SW 1271 (cell line): ENCODE results near the gene HNRNPLL.
"Not testable (repeated sequence)": the region's sequence is repeated elsewhere in the genome, so short reads cannot be mapped to it uniquely, and the experiment has no call there.

ENCODE experiments used
- DNase-seq, 2 experiments: peaks; one replicate each; lab custom pipeline; 2025; lab: John Stamatoyannopoulos, UW

Gene HNRNPLL

DNA sequence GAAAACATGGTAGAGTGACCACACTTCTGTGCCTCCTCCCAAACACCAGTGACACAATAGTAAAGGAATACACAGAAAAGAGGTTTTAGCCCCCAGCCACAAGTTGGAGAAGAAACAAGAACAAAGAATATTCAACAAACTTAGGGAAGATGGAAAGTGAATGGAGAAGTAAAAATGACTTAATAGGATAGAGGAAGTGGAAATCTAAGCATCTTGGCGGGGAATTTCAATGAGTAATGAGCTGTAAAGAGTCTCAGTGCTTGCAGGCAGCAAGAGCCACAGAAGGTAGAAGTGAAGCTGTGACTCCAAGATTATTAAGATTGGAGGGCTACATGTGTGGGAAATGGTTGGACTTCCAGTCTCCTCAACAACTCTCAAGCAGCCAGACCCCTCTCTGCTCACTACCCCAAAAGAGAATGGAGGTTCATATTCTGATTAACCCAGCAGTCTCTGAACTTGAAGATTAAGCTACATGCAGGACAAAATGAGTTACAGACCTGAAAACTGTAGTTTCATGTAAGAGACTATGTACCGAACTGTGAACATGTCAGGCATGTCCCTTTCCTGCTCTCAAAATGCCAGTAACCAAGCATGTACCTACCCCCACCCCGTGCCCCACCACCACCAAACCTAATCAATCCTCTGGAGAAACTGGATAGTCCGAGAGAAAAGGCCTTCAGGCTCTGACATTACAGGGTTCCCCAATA lies 16.9 kb upstream of the HNRNPLL start:
- no peak for DNase-seq

DNA sequence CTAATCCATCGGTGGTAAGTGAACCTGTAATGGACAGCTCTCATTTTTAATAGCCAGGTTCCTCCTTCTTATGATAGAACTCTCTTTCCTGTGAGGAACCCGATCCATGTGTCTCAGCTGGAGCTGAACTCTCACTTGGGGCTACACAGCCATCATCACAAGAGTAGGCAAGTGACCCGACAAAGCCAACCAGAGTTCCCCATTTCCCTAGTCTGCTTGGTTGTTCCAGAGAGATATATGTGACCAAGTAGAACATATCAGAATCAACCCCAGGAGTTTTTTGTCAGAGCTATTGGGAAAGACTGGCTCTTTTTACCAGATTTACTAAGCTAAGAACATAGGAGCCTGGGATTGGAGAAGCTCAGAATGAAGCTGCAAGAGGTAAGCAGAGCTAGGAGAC lies 14.6 kb upstream of the HNRNPLL start:
- no peak for DNase-seq

DNA sequence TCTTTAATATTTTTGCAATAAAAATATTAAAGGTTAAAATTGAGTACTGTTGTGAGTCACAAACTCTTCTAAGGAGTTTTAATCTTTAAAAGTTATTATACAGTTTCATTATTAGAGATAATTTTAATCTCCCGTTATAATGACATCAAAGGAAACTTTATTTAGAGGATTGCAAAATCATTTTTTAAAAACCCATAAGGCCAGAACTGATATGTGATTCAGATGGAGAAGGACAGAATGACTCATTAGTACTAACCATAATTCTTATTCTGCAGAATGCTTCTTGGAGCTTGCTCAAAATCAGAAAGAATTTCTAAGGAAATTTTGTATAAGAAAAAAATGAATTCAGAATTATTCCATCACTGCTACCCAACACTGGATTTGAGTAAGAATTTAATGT lies 12.5 kb upstream of the HNRNPLL start:
- no peak for DNase-seq

DNA sequence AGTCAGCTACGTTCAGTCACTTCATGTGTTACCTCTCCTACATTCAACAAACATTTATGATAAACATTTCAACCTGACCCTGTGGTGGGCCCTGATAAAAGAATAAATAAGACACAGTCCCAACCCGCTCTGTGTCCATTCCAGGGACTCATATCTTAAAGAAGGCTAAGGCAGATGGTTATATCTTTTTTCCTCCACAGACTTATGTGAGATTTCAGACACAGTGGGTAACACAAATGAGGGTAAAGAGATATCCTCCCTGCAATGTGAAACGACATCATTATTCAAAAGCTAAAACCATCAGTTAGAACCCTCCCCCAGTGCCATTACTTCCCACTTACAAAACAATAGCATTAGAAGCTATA lies 11.1 kb upstream of the HNRNPLL start:
- no peak for DNase-seq

DNA sequence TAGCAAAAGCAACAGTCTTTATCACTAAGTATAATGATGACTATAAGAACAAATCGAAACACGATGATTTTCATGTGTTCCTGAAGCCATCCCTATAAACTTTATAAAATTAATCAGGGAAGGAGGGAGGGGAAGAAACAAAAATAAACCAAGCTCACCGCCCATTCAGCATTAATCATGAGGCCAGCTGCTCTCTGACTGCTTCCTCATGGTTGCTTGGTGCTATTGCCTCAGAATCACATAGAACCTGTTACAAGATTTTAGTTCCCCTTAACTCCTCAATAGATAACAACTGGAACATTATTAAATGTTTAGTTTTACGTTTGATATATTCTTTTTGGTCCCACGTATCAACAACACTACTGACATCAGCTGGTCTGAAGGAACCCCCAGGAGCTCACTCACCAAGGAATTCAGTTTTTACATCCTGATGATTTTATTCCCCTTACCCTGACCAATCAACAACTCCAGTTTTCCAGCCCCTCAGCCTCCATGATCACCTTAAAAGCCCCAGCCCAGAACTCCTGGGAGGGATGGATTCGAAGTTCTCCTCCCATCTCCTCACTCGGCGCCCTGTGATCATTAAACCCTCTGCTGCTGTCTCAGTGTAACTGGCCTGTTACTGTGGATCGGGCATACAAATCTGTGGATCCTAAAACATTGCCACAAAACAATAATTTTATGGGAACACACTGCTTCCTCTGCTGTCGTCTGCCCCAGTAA lies 10.6 kb upstream of the HNRNPLL start:
- no peak for DNase-seq

DNA sequence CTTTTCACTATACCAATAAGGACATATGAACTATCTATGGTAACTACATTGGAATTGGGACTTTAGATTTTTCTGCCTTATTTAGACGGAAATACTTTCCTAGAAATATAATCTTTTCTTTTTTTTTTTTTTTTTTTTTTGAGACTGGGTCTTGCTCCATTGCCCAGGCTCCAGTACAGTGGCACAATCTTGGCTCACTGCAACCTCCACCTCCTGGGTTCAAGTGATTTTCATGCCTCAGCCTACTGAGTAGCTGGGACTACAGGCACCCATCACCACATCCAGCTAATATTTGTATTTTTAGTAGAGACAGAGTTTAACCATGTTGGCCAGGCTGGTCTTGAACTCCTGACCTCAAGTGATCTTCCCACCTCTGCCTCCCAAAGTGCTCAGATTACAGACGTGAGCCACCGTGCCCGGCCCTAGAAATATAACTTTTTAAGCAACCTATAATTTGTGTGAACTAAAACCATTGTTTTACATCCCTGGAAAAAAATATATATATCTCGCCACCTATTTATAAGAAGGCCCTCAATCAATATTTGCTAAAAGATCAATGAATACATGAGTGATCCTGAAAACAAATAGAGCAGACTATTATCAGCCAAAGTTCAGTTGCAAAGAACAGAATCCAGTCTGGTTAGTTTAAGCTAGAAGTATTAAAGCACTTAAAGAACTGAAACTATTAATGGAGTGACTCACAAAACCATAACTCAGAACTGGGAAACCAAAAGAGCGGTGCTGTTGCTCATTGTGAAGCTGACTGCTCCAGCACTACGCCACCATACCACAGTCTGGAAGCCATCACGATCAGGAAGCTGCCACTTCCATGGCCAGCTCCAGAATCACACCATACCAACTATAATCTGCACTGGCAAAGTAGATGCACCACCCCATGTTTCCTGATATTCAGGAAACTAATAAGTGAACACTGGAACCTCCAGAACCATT lies 8.4 kb upstream of the HNRNPLL start:
- DNase-seq = no peak

DNA sequence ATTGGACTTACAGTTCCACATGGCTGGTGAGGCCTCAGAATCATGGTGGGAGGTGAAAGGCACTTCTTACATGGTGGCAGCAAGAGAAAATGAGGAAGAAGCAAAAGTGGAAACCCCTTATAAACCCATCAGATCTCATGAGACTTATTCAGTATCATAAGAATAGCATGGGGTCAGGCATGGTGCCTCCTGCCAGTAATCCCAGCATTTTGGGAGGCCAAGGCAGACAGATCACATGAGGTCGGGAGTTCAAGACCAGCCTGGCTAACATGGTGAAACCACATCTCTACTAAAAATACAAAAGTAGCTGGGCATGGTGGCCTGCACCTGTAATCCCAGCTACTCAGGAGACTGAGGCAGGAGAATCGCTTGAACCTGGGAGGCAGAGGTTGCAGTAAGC lies 6.5 kb upstream of the HNRNPLL start:
- not testable (repeated sequence) for DNase-seq

DNA sequence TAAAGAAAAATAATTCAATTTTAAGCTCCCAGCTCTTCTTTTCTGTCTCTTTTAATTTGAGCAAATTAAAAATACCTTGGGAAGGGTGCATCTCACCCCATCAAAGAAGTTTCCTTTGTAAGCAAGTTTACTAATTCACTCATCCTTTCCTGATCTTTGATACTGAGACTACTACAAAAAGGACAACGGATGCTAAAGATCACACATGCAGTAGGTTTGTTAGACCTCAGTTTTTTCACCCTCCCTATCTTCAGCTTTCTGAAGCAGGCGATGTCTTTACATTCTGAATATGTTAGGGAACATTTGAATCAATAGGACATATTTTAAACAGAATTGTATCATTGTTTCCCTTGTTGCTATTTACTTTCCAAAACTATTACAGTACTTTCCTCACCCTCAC lies 6.0 kb upstream of the HNRNPLL start:
- no peak for DNase-seq

DNA sequence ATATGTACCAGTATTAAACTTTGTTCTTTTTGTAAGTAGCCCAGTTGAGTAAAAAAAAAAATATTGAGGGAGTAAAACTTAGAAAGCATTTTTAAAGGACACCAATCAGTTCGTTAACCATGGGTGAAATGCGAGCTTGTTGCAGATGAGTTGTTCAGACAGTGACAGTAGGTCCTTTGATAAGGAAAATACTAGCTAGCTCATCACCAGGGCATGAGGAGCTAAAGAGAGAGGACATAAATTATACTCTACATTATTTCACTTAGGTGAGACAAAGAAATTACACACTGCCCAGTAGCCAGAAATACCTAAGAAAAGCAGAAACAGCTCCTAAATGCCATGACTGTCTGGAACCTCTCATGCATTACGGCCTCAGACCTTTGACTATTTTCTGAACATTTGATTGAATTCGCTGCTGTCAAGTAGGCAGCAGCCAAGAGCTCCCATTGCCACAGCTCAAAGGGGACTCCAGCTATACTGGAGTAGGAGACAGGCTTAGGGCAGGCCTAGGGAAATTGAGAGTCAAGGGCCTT lies 2.6 kb upstream of the HNRNPLL start:
- no peak for DNase-seq

DNA sequence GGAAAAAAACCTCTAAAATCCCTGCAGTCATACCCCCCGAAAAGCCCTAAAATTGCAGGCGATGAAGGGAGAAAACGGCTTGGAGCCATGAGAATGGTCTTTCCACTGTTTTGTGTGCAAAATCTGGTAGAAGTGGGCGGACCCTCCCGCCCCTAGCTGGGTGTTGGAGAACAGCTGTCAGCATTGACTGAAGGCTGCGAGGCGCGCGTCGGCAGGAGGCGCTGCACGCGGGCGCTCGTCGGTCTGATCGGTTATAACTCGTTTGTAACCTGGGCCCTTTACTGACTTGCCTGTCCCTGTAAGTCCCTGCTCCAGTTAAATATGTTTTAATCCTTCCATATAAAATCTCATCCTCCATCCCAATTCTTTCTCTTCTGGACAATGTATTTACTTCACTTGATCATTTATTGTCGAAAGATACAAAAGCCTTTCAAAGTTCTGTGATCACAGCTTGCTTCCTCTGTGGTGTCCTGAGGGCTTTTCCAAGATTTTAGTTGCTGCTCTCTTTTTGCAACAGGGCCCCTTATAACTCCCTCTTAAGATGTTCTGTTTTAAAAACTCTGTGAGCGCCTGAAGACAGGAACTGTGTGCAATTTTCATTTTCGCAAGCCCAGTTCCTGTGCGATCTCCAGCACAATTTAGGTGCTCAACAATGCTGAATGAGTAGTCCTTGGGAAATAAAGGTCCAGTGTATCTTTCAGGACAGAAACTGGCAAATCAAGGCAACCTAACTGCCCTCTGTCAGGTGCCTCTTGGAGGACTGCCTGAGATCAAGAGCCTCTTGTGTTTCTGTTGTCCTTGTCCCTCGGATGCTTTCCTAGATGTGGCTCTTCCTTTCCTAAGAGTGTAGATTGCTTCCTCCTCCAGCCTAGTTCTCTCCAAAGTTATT lies 918 bp upstream of the HNRNPLL start:
- DNase-seq = peak; percentile 45 to 79

DNA sequence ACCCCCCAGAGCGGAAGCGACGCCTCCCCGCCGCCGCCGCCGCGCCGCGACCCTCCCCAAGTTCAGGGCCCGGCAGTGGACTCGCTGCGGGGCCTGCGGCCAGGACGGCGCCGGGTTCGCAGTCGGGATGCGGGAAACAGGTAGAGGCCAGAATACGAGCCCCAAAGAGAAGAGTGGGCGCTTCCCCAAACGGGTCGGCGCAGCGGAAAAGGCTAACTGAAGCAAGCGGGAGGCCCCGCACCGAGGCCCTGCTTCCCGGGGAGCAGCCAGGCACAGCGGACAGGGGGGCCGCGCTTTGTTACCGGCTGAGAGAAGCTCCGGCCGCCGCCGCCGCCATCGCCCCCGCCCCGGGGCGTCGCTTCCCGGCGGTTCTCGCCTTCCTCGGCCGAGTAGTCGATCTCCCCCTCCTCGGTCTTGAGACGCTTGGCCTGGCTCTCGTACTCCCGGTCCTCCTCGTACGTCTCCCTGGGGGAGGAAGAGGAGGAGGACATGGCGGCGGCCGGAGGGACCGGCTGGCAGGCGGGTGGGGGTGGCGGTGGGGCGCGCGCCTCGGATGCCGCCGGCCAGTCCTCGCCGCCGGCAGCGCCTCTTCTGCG lies 494 bp downstream of the HNRNPLL start:
- DNase-seq = peak in 1 of 2 experiments; percentile 30

DNA sequence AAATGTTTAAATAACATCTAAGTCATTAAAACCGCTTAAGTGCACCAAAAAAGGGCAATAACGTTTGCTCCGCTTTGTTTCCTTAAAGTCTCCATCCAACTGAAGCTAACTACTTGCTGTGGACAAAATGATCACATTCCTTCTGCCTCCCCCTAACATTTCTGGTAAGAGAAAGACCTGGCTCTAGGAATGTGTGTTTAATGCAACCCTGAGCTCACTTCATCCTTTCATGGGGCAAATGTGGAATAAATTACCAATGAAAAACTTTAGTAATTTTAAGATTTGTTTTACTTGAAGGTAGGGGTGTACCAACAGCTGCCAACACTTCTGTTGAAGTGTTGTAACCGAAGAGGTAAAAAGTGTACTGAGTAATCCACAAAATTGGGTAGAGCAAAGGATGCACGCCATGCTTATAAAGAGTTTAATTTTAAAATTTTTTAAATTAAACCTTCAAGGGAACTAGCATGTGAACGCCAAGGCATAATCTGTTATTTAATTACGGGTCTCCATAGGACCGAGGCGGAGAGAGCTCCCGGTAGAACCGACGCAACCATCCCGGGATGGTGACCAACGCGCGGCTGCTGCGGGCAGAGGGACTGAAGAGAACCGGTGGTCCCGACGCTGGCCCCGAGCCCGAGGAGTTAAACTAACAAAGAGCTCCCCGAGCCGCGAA lies 1.1 kb downstream of the HNRNPLL start:
- peak in 1 of 2 experiments; percentile 25 for DNase-seq

DNA sequence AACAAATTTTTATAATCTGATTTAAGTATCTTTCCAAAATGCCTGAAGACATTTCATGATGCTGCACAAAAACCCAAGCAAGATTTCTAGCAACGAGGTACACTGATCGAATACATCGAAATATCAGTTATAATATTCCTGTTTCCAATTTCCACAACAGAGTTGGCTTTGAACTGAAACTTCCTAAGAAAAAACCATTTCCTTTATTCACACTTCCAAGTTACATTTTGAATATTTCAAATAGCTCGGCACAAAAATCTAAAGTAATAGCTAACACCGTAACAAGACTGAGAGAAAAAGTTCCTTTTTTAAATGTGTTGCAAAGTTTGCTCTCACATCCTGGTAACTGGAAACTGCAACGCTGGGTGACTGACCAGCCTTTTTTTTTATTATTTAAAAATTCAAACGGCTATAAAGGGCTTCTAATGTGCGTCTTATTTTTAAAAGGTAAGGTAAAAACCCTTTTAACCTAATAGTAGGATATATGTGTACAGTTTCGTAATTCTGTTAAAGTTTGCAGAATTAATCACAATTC lies 1.7 kb downstream of the HNRNPLL start:
- no peak for DNase-seq

DNA sequence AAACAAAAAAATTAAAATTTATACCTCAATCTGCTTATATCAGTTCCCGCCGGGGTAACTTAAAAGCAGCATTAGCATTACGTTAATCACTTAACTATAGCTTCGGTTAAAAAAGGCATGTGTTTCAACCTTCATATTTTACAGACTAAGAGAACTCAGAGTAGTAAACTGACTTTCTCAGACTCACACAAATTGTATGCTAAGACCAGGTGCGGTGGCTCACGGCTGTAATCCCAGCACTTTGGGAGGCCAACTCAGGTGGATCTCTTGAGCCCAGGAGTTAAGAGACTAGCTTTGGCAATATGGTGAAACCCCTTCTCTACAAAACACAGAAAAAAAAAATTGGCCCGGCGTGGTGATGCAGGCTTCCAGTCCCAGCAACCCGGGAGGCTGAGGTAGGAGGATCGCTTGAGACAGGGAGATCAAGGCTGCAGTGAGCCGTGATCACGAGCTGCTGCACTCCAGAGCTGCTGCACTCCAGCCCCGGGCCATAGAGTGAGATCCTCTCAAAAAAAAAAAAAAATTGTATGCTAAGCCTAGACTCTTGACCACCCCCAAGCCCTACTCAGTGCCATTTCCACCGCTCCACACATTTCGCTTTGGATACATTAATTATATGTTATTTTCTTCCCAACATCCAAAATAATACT lies 2.4 kb downstream of the HNRNPLL start:
- DNase-seq = no peak

DNA sequence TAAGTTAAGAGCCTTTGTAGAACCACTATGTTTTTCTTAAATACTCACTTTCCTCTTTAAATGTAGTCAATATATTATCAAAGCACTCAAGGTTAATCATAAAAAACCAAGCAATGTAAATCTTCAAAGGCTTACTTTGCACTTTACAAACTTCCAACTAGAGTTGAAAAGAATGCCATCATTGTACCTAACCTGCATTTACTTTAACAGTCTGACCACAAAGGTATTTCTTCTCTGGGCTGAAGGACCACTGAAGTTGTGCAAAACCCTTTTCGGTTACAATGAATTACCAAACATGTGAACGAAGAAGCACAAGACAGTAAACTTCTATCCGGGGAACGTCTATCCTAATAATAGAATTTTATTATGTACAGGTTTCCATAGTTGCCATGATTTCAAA lies 3.0 kb downstream of the HNRNPLL start:
- no peak for DNase-seq

DNA sequence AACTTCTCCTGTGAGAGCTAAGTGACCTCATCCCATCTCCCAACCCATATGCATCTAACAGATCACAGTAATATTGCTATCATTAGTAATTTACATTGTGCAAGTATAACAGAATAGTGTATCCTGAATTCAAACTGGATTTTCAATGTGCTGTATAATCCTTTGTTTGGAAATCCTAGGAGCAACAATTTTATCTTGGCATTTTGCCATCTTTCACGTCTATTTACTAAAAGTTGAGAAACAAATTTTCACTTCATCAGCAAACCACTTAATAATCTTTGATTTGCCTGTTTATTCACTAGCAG lies 3.8 kb downstream of the HNRNPLL start:
- DNase-seq = no peak

DNA sequence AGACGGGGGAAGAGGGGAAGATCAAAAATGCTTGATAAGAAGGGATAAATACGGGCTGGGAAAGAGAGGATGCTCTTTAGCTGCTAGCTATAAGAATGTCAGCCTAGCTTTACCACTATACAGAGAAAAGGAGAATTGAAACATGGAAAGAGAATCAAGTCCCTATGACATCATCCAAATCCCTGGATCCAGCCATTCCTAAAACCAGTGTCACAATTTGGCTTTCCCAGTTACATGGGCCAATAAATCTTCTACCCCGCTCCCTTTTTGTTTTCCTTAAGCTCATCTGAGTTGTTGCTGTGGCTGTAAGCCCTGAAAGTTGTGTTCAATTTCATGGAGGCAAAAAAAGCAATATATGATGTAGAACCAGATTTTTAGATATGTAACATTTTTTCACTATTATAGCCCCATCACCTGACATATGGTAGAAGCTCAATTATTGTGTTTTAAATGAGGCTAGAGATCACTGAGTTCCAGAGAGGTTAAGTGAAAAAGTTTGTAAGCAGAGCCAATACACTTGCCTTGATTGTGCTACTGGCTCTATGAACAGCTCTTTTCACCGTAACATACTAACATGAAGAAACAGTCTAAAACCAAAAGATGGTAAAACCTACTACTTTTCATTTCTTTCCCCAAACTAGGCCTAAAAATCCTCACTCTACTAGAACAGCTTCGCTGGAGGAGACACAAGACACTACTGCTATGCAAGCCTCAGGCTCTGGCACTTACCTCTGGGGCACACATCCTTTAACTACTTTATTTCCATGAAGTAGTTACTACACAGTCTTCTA lies 4.3 kb downstream of the HNRNPLL start:
- no peak for DNase-seq

DNA sequence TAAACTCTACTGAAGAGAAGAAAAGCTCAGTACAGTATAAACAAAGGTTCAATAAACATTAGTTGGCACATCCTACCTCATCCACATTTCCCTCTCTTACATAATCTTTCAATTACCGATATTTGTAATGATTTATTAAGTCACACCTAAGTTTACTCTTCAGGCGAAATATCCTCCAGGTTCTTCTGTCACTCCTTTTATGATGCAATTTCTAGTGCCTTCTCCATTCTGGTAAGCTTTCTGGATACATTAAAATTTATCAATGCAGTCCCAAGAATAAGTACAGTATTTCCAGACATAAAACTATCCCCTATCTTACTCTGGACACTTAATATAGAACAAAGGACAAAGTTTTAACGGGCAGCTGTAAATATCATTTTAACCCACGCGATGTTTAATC lies 5.6 kb downstream of the HNRNPLL start:
- no peak for DNase-seq

DNA sequence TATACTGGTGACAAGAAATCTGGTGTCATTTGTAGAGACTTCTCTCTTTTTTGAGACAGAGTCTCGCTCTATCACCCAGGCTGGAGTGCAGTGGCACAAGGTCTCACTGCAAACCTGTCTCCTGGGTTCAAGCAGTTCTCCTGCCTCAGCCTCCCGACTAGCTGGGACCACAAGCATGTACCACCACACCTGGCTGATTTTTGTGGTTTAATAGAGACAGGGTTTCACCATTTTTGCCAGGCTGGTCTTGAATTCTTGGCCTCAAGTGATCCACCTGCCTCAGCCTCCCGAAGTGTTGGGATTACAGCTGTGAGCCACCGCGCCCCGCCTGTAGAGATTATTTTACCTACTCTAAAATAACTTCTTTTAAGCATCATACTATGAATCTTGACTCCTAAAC lies 6.5 kb downstream of the HNRNPLL start:
- DNase-seq = no peak
